Fibroblast of the aortic adventitia (primary cell): ENCODE data around the gene AVPR2. TPM values are rescaled to one million over a fixed set of nuclear protein-coding genes. Genes with fewer than 3 reads are reported as not detected.
A peak's percentile ranks its signal among the peaks of the same experiment; 100 is the strongest.

Experiments
- DNase-seq: peaks from one replicate; pipeline ENCODE4 v3.0.0-alpha.2; 2010; ENCODE audit warnings: low read depth
- H3K4me3 ChIP-seq: 2 replicates; pipeline ENCODE4 v1.5.1; 2011; ENCODE audit warnings: low read depth, mild to moderate bottlenecking, control low read depth, low read length, moderate library complexity
- total RNA-seq: library from RNA; depleted of rRNA; stranded (reverse); fragments of >200 nt; gene quantifications from 2 replicates; pipeline ENCODE4 v1.2.3, GENCODE V29; 2012; ENCODE audit warnings: low replicate concordance
- TF ChIP-seq, protein P1 (sequence below): IDR thresholded peaks from 2 replicates; pipeline ENCODE4 v1.5.1; 2011; ENCODE audit warnings: mild to moderate bottlenecking, low read length, control low read depth, inconsistent platforms; ENCODE audit not compliant: insufficient read depth

Gene AVPR2
- total RNA-seq, 1 donor, result not detected

DNA sequence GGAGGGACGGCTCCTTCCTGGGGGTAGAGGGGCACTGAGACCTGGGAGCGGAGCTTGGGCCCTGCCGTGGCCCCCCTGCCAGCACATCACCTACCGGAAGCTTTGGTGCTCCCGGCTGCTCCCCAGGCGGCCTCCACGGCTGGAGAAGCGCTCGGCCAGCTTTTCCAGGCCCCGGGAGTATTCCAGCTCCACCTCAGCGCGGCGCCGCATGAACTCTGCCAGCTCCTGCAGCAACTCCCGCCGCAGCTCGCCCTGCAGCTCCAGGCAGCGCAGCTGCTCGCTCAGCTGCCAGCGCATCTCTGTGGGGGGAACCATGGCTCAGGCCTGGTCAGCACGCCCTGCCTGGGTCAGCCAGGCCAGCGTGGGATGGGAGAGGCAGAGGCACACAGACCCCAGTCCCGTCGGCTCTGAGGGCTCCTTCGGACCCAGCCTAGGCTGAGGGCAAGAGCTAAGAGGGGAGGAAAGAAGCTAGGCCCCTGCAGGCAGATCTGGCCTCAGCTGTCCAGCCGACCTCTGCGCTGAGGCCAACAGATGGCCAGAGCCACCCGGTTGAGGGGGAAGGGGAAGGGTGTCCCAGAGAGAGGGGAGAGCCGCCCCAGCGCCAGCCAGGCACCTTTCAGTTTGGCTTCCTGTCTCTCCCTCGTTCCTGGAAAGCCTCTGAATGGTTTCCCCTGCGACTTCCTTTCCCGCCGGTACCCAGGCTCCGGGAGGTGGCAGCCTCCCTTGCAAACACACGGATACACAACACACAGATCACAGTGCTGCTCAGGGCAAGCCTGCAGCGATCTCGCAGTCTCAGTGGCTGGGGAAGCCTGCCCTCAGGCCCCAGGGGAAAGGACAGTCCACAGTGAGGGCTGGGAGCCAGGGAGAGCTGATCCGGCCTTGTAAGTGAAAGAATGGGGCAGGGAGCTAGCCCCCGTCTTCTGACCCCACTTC, 17.3 kb downstream of the AVPR2 start:
- H3K4me3 ChIP-seq, result no peak overlapping the region
- DNase-seq, result peak; percentile 15
- TF ChIP-seq, protein P1, sequence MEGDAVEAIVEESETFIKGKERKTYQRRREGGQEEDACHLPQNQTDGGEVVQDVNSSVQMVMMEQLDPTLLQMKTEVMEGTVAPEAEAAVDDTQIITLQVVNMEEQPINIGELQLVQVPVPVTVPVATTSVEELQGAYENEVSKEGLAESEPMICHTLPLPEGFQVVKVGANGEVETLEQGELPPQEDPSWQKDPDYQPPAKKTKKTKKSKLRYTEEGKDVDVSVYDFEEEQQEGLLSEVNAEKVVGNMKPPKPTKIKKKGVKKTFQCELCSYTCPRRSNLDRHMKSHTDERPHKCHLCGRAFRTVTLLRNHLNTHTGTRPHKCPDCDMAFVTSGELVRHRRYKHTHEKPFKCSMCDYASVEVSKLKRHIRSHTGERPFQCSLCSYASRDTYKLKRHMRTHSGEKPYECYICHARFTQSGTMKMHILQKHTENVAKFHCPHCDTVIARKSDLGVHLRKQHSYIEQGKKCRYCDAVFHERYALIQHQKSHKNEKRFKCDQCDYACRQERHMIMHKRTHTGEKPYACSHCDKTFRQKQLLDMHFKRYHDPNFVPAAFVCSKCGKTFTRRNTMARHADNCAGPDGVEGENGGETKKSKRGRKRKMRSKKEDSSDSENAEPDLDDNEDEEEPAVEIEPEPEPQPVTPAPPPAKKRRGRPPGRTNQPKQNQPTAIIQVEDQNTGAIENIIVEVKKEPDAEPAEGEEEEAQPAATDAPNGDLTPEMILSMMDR, result no peak

DNA sequence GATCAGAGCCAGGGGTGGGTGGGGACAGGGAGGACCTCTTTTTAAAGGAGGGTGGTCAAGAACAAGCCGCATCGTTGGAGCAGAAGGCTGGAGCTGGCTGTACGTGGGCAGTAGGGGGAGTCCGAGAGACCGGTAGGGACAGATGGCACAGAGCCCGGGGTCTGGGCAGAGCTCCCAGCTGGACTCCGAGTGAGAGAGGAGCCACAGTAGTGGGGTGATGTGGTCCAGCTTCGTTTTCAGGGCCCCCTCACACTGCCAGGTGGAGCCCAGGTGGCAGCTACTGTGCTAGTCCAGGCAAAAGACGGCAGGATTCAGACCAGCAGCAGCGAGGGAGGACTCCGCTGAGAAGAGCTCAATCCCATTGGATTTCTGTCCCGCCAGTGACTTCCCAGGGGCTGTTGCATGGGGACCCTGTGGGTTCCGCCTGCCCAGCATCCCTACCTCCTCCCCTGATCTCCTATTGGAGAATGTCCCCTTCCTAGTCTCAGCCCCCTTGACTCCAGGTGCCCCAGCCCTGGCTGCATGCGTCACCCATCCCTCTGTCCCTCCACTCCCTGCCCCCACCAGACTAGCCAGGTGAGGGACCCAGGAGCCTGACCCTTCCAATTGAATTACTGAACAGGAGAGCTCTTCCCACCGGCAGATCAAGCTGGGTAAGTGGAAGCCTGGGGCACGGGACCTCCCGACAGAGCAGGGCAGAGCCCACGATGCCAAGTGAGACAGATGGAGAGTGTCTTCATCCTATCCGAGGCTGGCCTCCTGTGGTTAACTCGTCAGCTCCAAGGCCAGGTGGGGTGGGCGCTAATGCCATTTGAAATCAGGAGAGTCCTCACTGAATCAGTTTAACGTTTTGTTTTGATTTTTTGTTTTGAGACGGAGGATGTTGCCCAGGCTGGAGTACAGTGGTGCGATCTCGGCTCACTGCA, 18.7 kb downstream of the AVPR2 start:
- peak; percentile 67 for DNase-seq
- TF ChIP-seq, protein P1, result peak; percentile 76
- no peak overlapping the region for H3K4me3 ChIP-seq

DNA sequence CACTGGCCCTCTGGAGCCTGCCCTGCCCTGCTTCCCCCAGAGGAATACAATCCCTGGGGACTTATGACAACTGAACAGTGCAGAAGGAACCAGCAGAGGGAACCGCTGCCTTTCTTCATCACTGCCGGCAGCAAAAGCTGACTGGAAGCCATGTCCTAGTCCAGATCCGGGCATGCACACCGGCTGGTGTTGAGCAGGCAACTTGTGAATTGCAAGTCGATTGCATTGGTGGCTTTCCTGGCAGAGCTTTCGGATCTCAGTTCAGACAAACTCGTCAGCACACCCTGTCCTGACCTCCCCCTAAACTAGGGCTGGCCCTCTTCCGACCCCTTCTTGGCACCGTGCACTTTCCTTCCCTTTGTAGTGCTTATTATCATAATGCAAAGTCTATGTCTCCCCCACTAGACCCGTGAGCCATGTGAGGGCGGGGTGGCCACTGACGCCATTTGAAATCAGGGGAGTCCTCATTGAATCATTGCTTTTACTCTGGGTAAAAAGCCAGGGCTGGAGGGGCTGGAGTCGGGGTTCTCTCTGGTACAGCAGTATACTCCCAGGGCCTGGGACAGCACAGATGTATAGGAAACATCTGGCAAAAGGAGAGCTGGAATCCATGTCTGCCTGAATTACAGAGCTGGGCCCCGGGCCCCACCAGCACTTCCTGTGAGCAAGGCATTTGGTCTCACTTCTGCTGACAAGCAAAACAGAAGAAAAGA, 19.8 kb downstream of the AVPR2 start:
- peak; percentile 35 for DNase-seq
- TF ChIP-seq, protein P1, result no peak
- no peak overlapping the region for H3K4me3 ChIP-seq

DNA sequence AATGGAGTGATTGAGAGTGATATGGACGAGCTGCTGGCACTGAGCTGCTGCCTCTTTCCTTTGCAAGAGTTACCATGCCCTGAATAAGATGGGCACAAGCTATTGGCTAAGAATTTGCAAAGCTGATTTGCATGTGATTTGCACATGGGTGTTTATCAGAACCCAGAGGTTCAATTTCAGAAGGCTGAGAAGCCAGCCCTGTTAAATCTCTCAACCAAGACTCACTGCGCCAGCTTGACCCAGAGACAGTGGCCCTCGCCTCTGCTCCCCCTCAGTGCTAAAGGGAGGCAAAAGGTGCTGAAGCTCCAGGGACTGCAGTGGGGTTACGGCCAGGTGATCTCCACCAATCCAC, 20.9 kb downstream of the AVPR2 start:
- H3K4me3 ChIP-seq, result no peak overlapping the region
- DNase-seq, result no peak
- TF ChIP-seq, protein P1, result no peak

DNA sequence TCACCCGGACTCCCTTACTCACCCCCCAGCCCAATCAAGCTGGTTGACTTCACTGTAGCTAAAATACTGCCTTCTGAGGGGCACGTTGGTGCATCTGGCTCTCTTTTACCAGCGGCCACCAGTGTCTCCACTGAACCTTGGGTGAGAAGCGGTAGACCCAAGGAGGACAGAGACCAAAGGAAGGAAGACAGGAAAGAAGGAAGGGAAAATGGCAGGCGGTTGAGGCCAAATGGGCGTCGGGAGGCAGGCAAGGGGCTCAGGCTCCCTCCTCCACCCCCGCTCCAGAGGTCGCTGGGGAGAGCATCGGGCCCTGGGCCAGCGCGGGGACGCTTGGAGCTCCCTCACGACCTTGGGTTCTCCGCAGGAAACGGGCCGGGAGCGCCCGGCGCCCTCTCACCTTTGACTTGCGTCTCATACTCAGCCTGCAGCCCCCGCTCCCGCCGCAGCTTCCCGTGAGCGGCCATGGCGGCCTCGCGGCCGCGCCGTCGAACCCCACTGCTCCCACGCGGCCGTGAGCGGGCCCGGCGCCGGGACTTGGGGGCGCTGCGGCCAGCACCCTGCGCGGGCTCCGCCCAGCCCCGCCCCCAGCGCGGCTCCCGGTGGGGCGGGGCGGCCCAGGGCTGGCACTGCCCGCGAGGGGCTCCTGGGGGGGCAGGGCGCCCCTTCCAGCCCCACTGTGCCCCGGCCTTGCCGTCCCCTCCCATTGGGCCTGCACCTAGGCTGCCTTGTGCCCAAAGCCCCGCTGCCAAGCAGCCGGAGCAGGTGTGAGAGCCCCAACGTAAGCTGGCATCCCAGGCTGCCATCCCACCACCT, 21.5 kb downstream of the AVPR2 start, which contains the start of gene ARHGAP4:
ARHGAP4 (minus strand) TSS at position 526 of the 813 bp plus-strand sequence; CDS start at position 464, 62 bp downstream.
- no peak for DNase-seq
- TF ChIP-seq, protein P1, result no peak
- peak within 1 kb of the TSS; percentile 71 for H3K4me3 ChIP-seq
